Activated CD8-positive, alpha-beta memory T cell treated with anti-CD3 and anti-CD28 coated beads, Interleukin-2, amount 50 U/mL, for 24 hours (primary cell): Measurements from ENCODE around the gene IQCF2.
"Not testable (repeated sequence)": the region's sequence is repeated elsewhere in the genome, so short reads cannot be mapped to it uniquely, and the experiment has no call there.

Experiments
- DNase-seq: peaks from one replicate; pipeline ENCODE4 v3.0.0-alpha.2; 2020; ENCODE audit errors: extremely low read depth

The IQCF2 gene

DNA sequence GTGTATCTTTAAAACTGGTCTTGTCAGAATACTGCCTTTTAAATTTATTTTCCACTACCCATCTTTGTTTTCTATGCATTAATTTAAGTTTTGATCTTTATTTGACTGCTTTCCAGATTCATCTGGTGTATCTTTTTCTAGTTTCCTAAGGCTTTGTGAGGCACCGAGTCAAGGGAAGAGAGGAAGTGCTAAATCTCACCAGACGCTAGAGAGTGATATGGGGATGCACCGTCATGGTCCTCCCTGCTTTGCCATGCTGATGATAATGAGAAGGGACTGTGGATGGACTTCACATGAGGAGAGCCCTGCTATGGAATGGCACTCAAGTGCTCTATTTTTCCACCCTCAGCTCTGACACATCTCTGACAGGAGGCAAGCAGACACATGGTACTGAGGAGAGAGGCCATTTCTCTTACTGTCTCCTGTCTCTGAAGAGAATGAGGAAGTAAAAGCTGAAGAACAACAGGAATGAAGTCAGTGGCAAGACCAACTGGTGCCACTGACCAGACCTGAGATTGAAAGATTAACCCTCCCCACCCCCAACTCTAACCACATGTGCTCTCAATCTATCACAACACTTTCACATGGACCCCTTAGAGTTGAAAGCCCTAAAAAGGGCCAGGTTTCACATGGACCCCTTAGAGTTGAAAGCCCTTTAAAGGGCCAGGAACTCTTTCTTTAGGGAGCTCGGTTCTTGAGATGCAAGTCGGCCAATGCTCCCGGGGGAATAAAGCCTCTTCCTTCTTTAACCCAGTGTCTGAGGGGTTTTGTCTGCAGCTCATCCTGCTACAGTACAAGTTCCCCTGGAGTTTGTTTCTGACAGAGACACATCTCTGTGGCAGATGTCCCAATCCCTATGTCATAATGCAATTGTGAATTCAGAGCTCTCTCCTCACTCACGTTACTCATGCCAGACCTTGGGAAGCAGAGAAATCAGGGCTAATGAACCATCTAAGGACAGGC lies at the start of gene IQCF2:
Gene IQCF2 (plus strand): TSS at position 913 of the 963 bp plus-strand sequence. CDS start 52 bp downstream, outside the sequence.
- no peak for DNase-seq

DNA sequence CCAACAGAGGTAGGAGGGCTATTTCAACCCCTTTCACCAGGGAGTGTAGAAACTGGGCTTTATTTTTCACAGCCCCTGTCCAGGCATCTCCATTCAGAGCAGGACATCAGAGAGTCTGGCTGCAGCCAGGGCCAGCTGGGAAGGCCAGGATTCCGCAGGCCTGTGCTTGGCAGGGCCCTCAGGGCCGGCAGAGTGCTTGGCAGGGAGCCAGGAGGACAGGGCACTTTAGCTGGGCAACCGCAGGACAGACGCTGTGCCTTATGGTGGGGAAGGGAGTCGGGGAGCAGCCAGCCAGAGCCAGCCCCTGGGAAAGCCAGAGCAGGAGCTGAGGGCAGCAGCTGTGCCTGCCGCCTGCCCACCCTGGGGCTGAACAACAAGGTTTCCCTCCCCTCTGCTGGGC lies 47.9 kb upstream of the IQCF2 start:
- DNase-seq: no peak

DNA sequence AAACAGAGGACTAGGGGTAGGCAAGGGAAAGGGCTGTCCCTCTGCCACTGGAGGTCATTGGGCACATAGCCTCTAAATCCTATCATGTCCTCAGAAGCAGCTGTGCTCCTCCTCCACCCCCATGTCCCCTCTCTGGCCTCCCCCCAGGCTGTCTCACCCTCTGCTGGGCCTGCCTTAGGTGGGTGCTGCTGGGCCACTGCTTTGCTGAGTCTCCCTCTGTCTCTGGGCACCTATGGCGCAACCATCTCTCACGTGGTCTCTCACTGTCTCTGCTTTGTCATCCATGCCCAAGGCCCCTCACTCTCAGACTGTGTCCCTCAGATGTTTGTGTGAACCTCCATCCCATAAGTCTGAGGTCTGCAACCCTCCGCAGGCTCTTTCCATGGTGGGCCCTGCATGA lies 47.4 kb upstream of the IQCF2 start:
- no peak for DNase-seq

DNA sequence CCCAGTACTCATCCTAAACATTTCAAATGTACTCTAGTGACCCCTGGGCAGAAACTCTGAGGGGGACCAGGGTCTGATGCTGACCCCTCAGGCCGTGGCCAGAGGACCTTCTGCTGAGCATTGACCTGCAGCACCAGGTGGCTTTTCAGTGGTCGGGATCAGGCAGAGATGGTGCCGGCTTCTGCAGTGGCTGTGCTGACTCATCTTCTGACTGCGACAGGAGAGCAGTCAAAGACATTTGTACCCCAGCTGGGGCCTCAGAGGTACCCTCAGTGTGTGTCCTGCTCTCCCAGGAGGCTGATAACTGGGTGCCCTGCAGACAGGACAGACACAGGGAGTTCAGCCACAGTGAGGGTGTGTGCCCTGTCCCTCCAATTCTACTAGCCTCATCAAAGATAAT lies 45.8 kb upstream of the IQCF2 start:
- DNase-seq: no peak

- DNase-seq: no peak
Observed at GRCh38 chr3:51816723-51817122, 44.7 kb upstream of the IQCF2 start.

DNA sequence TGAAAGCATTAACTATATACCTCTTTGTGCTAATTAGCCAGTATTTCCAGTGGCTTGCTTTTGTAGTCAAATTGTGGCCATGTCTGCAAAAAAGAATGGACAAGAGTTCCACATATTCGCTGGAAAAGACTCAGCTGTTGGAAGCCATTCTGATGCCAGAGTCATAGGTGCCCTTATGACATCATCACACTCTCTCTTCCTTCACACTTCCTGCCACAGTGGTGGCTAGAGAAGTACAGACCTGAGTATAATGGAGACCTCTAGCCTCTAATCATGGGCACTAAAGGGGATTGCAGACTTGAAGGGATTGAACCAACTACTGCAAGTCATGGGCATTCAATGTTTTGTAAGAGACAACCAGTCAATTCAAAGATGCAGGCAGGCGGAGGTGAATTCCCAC lies 44.0 kb upstream of the IQCF2 start:
- DNase-seq: no peak

DNA sequence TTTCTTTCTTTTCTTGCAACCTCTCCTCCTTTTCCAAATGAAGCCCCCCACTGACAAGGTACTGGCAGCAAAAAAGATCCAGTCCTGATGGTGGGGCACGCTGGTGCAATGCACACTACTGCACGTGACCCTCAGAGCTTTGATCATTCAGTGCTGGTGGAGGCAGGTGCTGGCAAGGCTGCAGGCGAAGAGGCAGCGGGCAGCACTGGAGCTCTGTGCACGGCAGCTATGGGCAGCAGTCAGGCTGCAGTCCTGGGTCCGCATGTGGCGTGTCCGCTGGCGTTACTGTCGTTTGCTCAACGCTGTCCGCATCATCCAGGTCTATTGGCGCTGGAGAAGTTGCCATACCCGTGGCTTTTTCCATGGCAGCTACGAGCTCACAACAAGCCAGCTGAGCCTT lies 42.3 kb upstream of the IQCF2 start:
- no peak for DNase-seq

DNA sequence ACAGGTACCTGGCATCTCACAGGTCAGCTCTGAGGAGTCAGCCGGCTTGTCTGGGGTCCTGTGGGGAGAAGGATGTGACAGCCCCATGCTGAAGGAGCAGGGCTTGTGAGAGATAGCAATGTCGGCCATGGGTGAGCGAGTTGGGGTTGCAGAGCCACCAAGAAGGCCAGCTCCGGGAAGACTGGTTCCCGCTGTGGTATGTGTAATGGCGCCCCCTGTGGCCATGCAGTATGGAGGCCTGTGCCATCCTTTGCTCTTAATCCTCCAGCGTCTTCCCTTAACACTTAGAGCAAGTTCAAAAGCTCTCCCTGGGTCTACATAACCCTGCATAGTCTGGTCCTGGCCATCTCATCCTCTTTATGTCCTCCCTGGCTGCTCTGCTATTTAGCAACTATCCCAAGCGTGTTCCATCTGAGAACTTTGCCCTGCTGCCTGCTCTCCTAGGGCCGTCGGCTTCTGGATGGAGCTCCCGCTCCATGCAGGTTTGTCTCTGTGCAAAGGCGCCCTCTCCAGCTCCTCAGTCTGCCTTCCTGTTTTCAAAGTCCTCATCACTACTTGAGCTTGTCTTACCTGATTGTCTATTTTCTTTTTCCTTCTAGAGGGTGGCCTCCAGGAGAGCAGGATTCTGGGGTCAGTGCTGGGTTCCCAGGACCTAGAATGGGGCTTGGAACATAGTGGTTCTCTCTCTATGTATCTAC lies 41.6 kb upstream of the IQCF2 start:
- no peak for DNase-seq

GRCh38 chr3:51828297-51828696 lies 33.1 kb upstream of the IQCF2 start:
- no peak for DNase-seq

- no peak for DNase-seq
Observed at GRCh38 chr3:51830345-51830744, 31.1 kb upstream of the IQCF2 start.

- DNase-seq: no peak
Observed at GRCh38 chr3:51830836-51831385, 30.5 kb upstream of the IQCF2 start.

GRCh38 chr3:51836606-51837005 lies 24.8 kb upstream of the IQCF2 start:
- no peak for DNase-seq

- DNase-seq: no peak
Observed at GRCh38 chr3:51845129-51845528, 16.3 kb upstream of the IQCF2 start.

- not testable (repeated sequence) for DNase-seq
Observed at GRCh38 chr3:51855411-51855810, 6.0 kb upstream of the IQCF2 start.

DNA sequence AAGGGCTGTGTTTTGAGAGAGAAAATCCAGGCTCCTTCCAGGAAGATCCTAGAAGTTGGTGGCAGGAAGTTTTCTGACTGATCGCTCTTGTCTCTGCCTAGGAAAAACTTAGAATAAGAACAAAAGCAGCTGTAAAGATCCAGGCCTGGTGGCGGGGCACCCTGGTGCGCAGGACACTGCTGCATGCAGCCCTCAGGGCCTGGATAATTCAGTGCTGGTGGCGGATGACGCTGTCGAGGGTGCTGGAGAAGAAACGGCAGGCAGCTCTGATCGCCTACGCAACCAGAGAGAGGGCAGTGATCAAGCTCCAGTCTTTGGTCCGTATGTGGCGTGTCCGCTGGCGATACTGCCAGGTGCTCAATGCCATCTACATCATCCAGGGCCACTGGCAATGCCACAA lies 1.5 kb downstream of the IQCF2 start:
- DNase-seq: no peak

GRCh38 chr3:51868896-51869295 lies 7.5 kb downstream of the IQCF2 start:
- DNase-seq: not testable (repeated sequence)

- DNase-seq: no peak
Observed at GRCh38 chr3:51869304-51869703, 7.9 kb downstream of the IQCF2 start.

DNA sequence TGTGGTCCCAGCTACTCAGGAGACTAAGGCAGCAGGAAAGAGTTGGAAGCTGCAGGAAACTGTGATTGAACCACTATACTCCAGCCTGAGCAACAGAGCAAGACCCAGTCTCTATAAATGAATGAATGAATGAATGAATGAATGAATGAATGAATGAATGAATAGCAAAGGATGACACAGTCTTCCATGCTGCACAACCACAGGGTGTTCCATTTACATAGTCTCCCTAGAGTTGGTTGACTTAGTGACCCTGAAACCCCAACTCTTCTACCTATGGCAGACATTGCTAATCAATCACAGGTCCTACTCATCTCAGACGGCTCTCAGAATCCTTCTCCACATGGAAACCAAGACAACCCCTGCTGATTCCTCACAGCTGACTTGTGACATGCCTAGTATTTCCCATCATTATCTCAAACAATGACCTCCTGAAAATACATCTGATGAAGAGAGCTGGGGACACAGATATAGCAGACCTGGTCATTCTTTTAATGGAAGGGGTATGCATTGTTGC lies 11.9 kb downstream of the IQCF2 start:
- DNase-seq: no peak

- no peak for DNase-seq
Observed at GRCh38 chr3:51873876-51874275, 12.5 kb downstream of the IQCF2 start.

DNA sequence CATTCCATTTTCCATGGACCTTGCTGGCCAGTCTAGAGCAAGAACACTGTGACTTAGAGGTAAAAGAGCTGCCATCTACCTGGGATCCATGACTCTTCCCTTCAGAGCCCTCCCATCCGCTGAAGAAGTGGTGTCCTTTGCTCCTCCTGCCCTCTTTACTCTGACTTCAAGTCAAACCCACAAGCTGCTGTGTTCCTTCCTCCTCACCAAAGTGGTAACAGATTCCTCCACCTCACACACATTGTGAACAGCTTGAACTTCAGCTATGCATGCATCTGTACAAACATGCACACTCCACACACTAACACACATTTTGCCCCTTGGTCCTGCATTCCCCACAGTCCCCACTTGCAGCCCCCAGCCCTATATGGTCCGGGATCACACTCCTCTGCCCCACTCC lies 13.0 kb downstream of the IQCF2 start:
- no peak for DNase-seq

DNA sequence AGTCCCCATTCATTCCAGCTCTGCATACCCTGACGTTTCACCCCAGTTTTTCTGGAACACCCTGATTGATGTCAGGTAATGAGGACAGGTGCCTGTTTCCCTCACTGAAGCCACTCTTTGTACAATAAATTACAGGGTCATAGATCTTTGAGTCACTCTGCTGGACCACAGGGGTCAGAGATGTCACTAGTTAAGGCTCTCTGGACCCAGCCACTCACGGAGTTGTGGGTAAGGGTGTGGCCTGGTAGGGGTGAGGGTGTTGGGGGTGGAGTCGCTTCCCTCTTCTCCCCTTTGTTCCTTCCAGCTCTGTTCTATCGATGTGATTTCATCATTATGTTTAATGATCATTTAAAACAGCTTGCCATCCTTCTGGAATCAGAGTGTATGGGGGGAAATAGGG lies 13.5 kb downstream of the IQCF2 start:
- DNase-seq: no peak

GRCh38 chr3:51875501-51875900 lies 14.1 kb downstream of the IQCF2 start, which contains the start of gene IQCF5:
IQCF5 (minus strand) TSS chr3:51875601; CDS start chr3:51875531, 70 bp downstream.
- no peak for DNase-seq
